GM18520 (cell line): ENCODE data around the gene HELZ.

Experiments used
- ATAC-seq: cut with Tn5 transposase; IDR thresholded peaks from one replicate; pipeline ENCODE4 v1.9.1; 2021; ENCODE audit not compliant: unreplicated experiment

The HELZ gene

GRCh38 chr17:67035131-67036083 lies 209.6 kb downstream of the HELZ start:
- ATAC-seq = no peak

- no peak for ATAC-seq
Observed at GRCh38 chr17:67033613-67034012, 211.4 kb downstream of the HELZ start.

- ATAC-seq = no peak
Observed at GRCh38 chr17:67032985-67033384, 212.0 kb downstream of the HELZ start.

- no peak for ATAC-seq
Observed at GRCh38 chr17:67032382-67032781, 212.6 kb downstream of the HELZ start.

GRCh38 chr17:67030641-67031040 lies 214.4 kb downstream of the HELZ start:
- no peak for ATAC-seq

GRCh38 chr17:67027031-67027628 lies 217.9 kb downstream of the HELZ start:
- ATAC-seq = no peak

- no peak for ATAC-seq
Observed at GRCh38 chr17:67026341-67026740, 218.7 kb downstream of the HELZ start.

GRCh38 chr17:67025216-67025792 lies 219.7 kb downstream of the HELZ start:
- ATAC-seq = no peak

- ATAC-seq = no peak
Observed at GRCh38 chr17:67024736-67025135, 220.3 kb downstream of the HELZ start.

GRCh38 chr17:67022451-67022810 lies 222.6 kb downstream of the HELZ start:
- no peak for ATAC-seq

GRCh38 chr17:67021743-67022450 lies 223.1 kb downstream of the HELZ start:
- no peak for ATAC-seq

- no peak for ATAC-seq
Observed at GRCh38 chr17:67021196-67021595, 223.8 kb downstream of the HELZ start.
